Common myeloid progenitor, CD34-positive (primary cell): ENCODE measurements around the gene BRIP1.

Experiments
- CTCF ChIA-PET: fragments of 350-600 bp; sonication (Branson Sonifier 250); formaldehyde crosslinking; loops from one replicate; lab custom pipeline; 2021; ENCODE audit warnings: antibody characterized with exemption; lab: Charles Lee
- POLR2A ChIA-PET: fragments of 350-600 bp; sonication (Branson Sonifier 250); formaldehyde crosslinking; loops from one replicate; lab custom pipeline; 2021; ENCODE audit warnings: antibody characterized with exemption; lab: Charles Lee
- DNase-seq, 3 donors: peaks; one replicate each; pipeline versions ENCODE4 v3.0.0 to v3.0.0-alpha.2; 2013
- H3K27ac ChIP-seq, 2 experiments: 1 replicate in 1 of 2; 2 replicates in 1 of 2; pipeline ENCODE4 v1.7.0; 2013; ENCODE audit warnings: inconsistent platforms in 2 of 2, low read length in 2 of 2, mild to moderate bottlenecking in 2 of 2, low read depth in 1 of 2, moderate library complexity in 1 of 2; ENCODE audit not compliant: severe bottlenecking in 2 of 2, insufficient read depth in 1 of 2, poor library complexity in 1 of 2
- H3K27me3 ChIP-seq, 5 experiments: replicated peaks in 2 of 5; 1 replicate in 3 of 5; 2 replicates in 2 of 5; pipeline versions ENCODE4 v1.6.1 to v1.7.0; 2013; ENCODE audit warnings: low read length in 4 of 5, mild to moderate bottlenecking in 2 of 5, moderate library complexity in 2 of 5, inconsistent platforms in 1 of 5; ENCODE audit not compliant: insufficient read depth in 5 of 5, control insufficient read depth in 4 of 5
- H3K36me3 ChIP-seq, 4 experiments: 1 replicate in 2 of 4; 2 replicates in 2 of 4; pipeline versions ENCODE4 v1.6.1 to v1.7.0; 2013; ENCODE audit warnings: low read length in 3 of 4, control low read depth in 1 of 4, mild to moderate bottlenecking in 1 of 4; ENCODE audit not compliant: control insufficient read depth in 4 of 4, insufficient read depth in 4 of 4
- H3K4me1 ChIP-seq, 4 experiments: 1 replicate in 3 of 4; 2 replicates in 1 of 4; pipeline versions ENCODE4 v1.6.1 to v1.7.1; 2013; ENCODE audit warnings: low read length in 3 of 4, mild to moderate bottlenecking in 3 of 4, control low read depth in 1 of 4, inconsistent platforms in 1 of 4, moderate library complexity in 1 of 4; ENCODE audit not compliant: control insufficient read depth in 4 of 4, insufficient read depth in 4 of 4; ENCODE audit errors: control extremely low read depth in 1 of 4
- H3K4me3 ChIP-seq, 7 experiments: 1 replicate in 4 of 7; 2 replicates in 3 of 7; pipeline versions ENCODE4 v1.5.1 to v1.7.0; 2013; ENCODE audit warnings: mild to moderate bottlenecking in 7 of 7, low read length in 6 of 7, moderate library complexity in 6 of 7, inconsistent platforms in 2 of 7, low read depth in 2 of 7, control low read depth in 1 of 7; ENCODE audit not compliant: insufficient read depth in 4 of 7, control insufficient read depth in 1 of 7; ENCODE audit errors: extremely low read depth in 1 of 7
- H3K9me3 ChIP-seq, 5 experiments: 1 replicate in 4 of 5; 2 replicates in 1 of 5; pipeline versions ENCODE4 v1.6.1 to v1.7.1; 2013; ENCODE audit warnings: low read length in 4 of 5, mild to moderate bottlenecking in 2 of 5, inconsistent platforms in 1 of 5, low read depth in 1 of 5, moderate library complexity in 1 of 5; ENCODE audit not compliant: control insufficient read depth in 4 of 5, insufficient read depth in 2 of 5; ENCODE audit errors: control extremely low read depth in 1 of 5
- WGBS: methylation state at CpG from one replicate; pipeline ENCODE4 v1.1.5; 2013; ENCODE audit not compliant: insufficient coverage; 5-methylcytosine and 5-hydroxymethylcytosine counted together

BRIP1 gene

GRCh38 chr17:61750656-61751055 is 112.7 kb downstream of the BRIP1 start:
- H3K27me3 ChIP-seq = no peaks in the 10 kb centered on the region
- WGBS = no CpG with 5 or more reads among the region's 1 CpG
- H3K27ac ChIP-seq = no peak overlapping the region
- H3K9me3 ChIP-seq = peaks cover 0 to 18% (median 0%) of the 10 kb centered on the region in 5 experiments
- ChIA-PET CTCF (no interaction called here), POLR2A (no interaction called here)
- H3K4me1 ChIP-seq = no peaks in the 10 kb centered on the region
- peaks cover 0 to 24% (median 6%) of the 10 kb centered on the region in 4 experiments for H3K36me3 ChIP-seq
- no peak overlapping the region for H3K4me3 ChIP-seq
- DNase-seq = peak in 2 of 3 donors; percentile 10 to 31

GRCh38 chr17:61749823-61750404 is 113.4 kb downstream of the BRIP1 start:
- no CpG with 5 or more reads among the region's 3 CpGs for WGBS
- POLR2A ChIA-PET = no interaction called here
- Histone ChIP-seq H3K9me3 (peaks cover 0 to 21% (median 0%) of the 10 kb centered on the region in 5 experiments), H3K36me3 (peaks cover 4 to 26% (median 8%) of the 10 kb centered on the region in 4 experiments), H3K27ac (no peak overlapping the region), H3K27me3 (no peaks in the 10 kb centered on the region), H3K4me1 (no peaks in the 10 kb centered on the region), H3K4me3 (no peak overlapping the region)
- no peak for DNase-seq
- CTCF ChIA-PET = no interaction called here

GRCh38 chr17:61746248-61746985 is 116.9 kb downstream of the BRIP1 start:
- Histone ChIP-seq H3K9me3 (peaks cover 4 to 33% (median 5%) of the 10 kb centered on the region in 5 experiments), H3K4me3 (no peak overlapping the region), H3K27ac (no peak overlapping the region), H3K4me1 (no peaks in the 10 kb centered on the region), H3K36me3 (peaks cover 11 to 46% (median 13%) of the 10 kb centered on the region in 4 experiments), H3K27me3 (no peaks in the 10 kb centered on the region)
- CTCF ChIA-PET = no interaction called here
- DNase-seq = no peak
- POLR2A ChIA-PET = no interaction called here
- no CpG with 5 or more reads among the region's 3 CpGs for WGBS

- Histone ChIP-seq H3K4me1 (no peaks in the 10 kb centered on the region), H3K4me3 (no peak overlapping the region), H3K9me3 (peaks cover 4 to 35% (median 6%) of the 10 kb centered on the region in 5 experiments), H3K27ac (no peak overlapping the region), H3K27me3 (no peaks in the 10 kb centered on the region), H3K36me3 (peaks cover 20 to 58% (median 23%) of the 10 kb centered on the region in 4 experiments)
- ChIA-PET POLR2A (no interaction called here), CTCF (interaction anchor here (1.0 kb wide), 1 partner anchor 33 kb away, joined by 3 read pairs; no protein-coding TSS in a partner anchor)
- DNase-seq = no peak
These were observed 118.5 kb downstream of the BRIP1 start for GRCh38 chr17:61744804-61745203.

DNA sequence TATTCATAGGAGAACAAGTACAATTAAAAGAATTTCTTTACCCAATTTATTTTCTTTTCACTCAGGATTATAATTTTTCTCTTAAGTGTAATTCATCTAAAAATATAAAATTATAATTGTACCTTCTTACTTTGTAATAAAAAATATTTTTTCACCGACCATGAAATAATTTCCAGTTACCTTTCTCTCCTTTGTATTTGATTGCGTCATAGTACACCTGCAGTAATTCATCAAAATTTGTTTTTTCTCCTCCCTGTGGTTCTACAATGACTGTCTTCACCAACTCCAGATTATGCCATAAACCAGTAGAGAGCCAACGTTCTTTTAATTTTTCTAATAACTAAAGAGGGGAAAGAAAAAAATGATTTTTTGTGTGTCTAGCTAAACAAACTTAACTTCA is 119.1 kb downstream of the BRIP1 start:
- H3K27me3 ChIP-seq = no peaks in the 10 kb centered on the region
- CTCF ChIA-PET = no interaction called here
- peaks cover 4 to 35% (median 6%) of the 10 kb centered on the region in 5 experiments for H3K9me3 ChIP-seq
- 80% methylated on average over 1 of the region's 3 CpGs for WGBS
- no peaks in the 10 kb centered on the region for H3K4me1 ChIP-seq
- POLR2A ChIA-PET = no interaction called here
- H3K4me3 ChIP-seq = no peak overlapping the region
- no peak overlapping the region for H3K27ac ChIP-seq
- peaks cover 21 to 57% (median 25%) of the 10 kb centered on the region in 4 experiments for H3K36me3 ChIP-seq
- DNase-seq = no peak

GRCh38 chr17:61743766-61744165 is 119.6 kb downstream of the BRIP1 start:
- CTCF ChIA-PET = no interaction called here
- 100% methylated on average over 3 of the region's 6 CpGs for WGBS
- peaks cover 25 to 62% (median 29%) of the 10 kb centered on the region in 4 experiments for H3K36me3 ChIP-seq
- POLR2A ChIA-PET = no interaction called here
- H3K27ac ChIP-seq = no peak overlapping the region
- DNase-seq = no peak
- peaks cover 4 to 38% (median 8%) of the 10 kb centered on the region in 5 experiments for H3K9me3 ChIP-seq
- H3K27me3 ChIP-seq = no peaks in the 10 kb centered on the region
- H3K4me3 ChIP-seq = no peak overlapping the region
- H3K4me1 ChIP-seq = no peaks in the 10 kb centered on the region

- DNase-seq = no peak
- ChIA-PET POLR2A (no interaction called here), CTCF (interaction anchor here (1.3 kb wide), 1 partner anchor 100 kb away, joined by 3 read pairs; no protein-coding TSS in a partner anchor)
- Histone ChIP-seq H3K9me3 (peaks cover 9 to 28% (median 11%) of the 10 kb centered on the region in 5 experiments), H3K4me3 (no peak overlapping the region), H3K4me1 (no peaks in the 10 kb centered on the region), H3K27ac (no peak overlapping the region), H3K36me3 (peaks cover 22 to 65% (median 37%) of the 10 kb centered on the region in 4 experiments), H3K27me3 (no peaks in the 10 kb centered on the region)
These were observed 124.3 kb downstream of the BRIP1 start for GRCh38 chr17:61739002-61739401.
